Common myeloid progenitor, CD34-positive (primary cell): Measurements from ENCODE around the gene CNKSR3.
"Not testable (repeated sequence)": the region's sequence is repeated elsewhere in the genome, so short reads cannot be mapped to it uniquely, and the experiment has no call there.

Experiments used
- CTCF ChIA-PET: fragments of 350-600 bp; sonication (Branson Sonifier 250); formaldehyde crosslinking; loops from one replicate; lab custom pipeline; 2021; ENCODE audit warnings: antibody characterized with exemption; lab: Charles Lee
- POLR2A ChIA-PET: fragments of 350-600 bp; sonication (Branson Sonifier 250); formaldehyde crosslinking; loops from one replicate; lab custom pipeline; 2021; ENCODE audit warnings: antibody characterized with exemption; lab: Charles Lee
- DNase-seq, 3 donors: peaks; one replicate each; pipeline versions ENCODE4 v3.0.0 to v3.0.0-alpha.2; 2013
- H3K27ac ChIP-seq, 2 experiments: 1 replicate in 1 of 2; 2 replicates in 1 of 2; pipeline ENCODE4 v1.7.0; 2013; ENCODE audit warnings: inconsistent platforms in 2 of 2, low read length in 2 of 2, mild to moderate bottlenecking in 2 of 2, low read depth in 1 of 2, moderate library complexity in 1 of 2; ENCODE audit not compliant: severe bottlenecking in 2 of 2, insufficient read depth in 1 of 2, poor library complexity in 1 of 2
- H3K27me3 ChIP-seq, 5 experiments: replicated peaks in 2 of 5; 1 replicate in 3 of 5; 2 replicates in 2 of 5; pipeline versions ENCODE4 v1.6.1 to v1.7.0; 2013; ENCODE audit warnings: low read length in 4 of 5, mild to moderate bottlenecking in 2 of 5, moderate library complexity in 2 of 5, inconsistent platforms in 1 of 5; ENCODE audit not compliant: insufficient read depth in 5 of 5, control insufficient read depth in 4 of 5
- H3K36me3 ChIP-seq, 4 experiments: 1 replicate in 2 of 4; 2 replicates in 2 of 4; pipeline versions ENCODE4 v1.6.1 to v1.7.0; 2013; ENCODE audit warnings: low read length in 3 of 4, control low read depth in 1 of 4, mild to moderate bottlenecking in 1 of 4; ENCODE audit not compliant: control insufficient read depth in 4 of 4, insufficient read depth in 4 of 4
- H3K4me1 ChIP-seq, 4 experiments: 1 replicate in 3 of 4; 2 replicates in 1 of 4; pipeline versions ENCODE4 v1.6.1 to v1.7.1; 2013; ENCODE audit warnings: low read length in 3 of 4, mild to moderate bottlenecking in 3 of 4, control low read depth in 1 of 4, inconsistent platforms in 1 of 4, moderate library complexity in 1 of 4; ENCODE audit not compliant: control insufficient read depth in 4 of 4, insufficient read depth in 4 of 4; ENCODE audit errors: control extremely low read depth in 1 of 4
- H3K4me3 ChIP-seq, 7 experiments: 1 replicate in 4 of 7; 2 replicates in 3 of 7; pipeline versions ENCODE4 v1.5.1 to v1.7.0; 2013; ENCODE audit warnings: mild to moderate bottlenecking in 7 of 7, low read length in 6 of 7, moderate library complexity in 6 of 7, inconsistent platforms in 2 of 7, low read depth in 2 of 7, control low read depth in 1 of 7; ENCODE audit not compliant: insufficient read depth in 4 of 7, control insufficient read depth in 1 of 7; ENCODE audit errors: extremely low read depth in 1 of 7
- H3K9me3 ChIP-seq, 5 experiments: 1 replicate in 4 of 5; 2 replicates in 1 of 5; pipeline versions ENCODE4 v1.6.1 to v1.7.1; 2013; ENCODE audit warnings: low read length in 4 of 5, mild to moderate bottlenecking in 2 of 5, inconsistent platforms in 1 of 5, low read depth in 1 of 5, moderate library complexity in 1 of 5; ENCODE audit not compliant: control insufficient read depth in 4 of 5, insufficient read depth in 2 of 5; ENCODE audit errors: control extremely low read depth in 1 of 5
- WGBS: methylation state at CpG from one replicate; pipeline ENCODE4 v1.1.5; 2013; ENCODE audit not compliant: insufficient coverage; 5-methylcytosine and 5-hydroxymethylcytosine counted together

CNKSR3 gene

DNA sequence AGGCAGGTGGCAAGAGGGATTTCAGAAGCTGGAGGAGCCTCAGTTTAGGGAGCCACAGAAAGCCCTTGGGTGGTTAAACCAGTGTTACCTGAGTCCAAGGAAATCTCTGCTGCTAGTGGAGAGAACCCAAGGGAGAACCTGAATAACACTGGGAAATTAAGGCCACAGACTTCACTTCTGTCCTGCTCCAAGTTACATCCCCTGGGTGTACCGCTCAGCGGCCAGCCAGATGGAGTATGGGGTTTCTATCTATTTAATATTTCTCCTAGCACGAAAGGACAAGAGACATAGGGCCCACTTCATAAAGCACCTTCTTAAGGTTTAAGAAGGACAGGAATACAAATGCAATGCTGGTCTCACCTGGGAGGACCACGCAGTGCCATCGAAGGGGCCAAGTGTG is 5.8 kb upstream of the CNKSR3 start:
- H3K27me3 ChIP-seq = no peaks in the 10 kb centered on the region
- H3K36me3 ChIP-seq = no peaks in the 10 kb centered on the region
- H3K27ac ChIP-seq = no peak overlapping the region
- POLR2A ChIA-PET = no interaction called here
- CTCF ChIA-PET = no interaction called here
- H3K4me1 ChIP-seq = peaks cover 1 to 3% (median 2%) of the 10 kb centered on the region in 4 experiments
- no peaks in the 10 kb centered on the region for H3K9me3 ChIP-seq
- 100% methylated on average over 4 of the region's 5 CpGs for WGBS
- no peak for DNase-seq
- H3K4me3 ChIP-seq = no peak overlapping the region

- DNase-seq = no peak
- H3K27me3 ChIP-seq = no peaks in the 10 kb centered on the region
- CTCF ChIA-PET = interaction anchor here (0.5 to 1.2 kb wide), 2 partner anchors 12 to 386 kb away, joined by 3 to 5 read pairs; no protein-coding TSS in a partner anchor
- no peak overlapping the region for H3K27ac ChIP-seq
- POLR2A ChIA-PET = interaction anchor here (0.7 kb wide), 1 partner anchor 11 kb away, joined by 3 read pairs; no protein-coding TSS in a partner anchor
- WGBS = 94% methylated on average over 3 of the region's 7 CpGs
- no peaks in the 10 kb centered on the region for H3K9me3 ChIP-seq
- peaks cover 2 to 6% (median 4%) of the 10 kb centered on the region in 4 experiments for H3K4me1 ChIP-seq
- H3K4me3 ChIP-seq = no peak overlapping the region
- H3K36me3 ChIP-seq = no peaks in the 10 kb centered on the region
Measured at GRCh38 chr6:154515826-154516225, 5.3 kb upstream of the CNKSR3 start.

DNA sequence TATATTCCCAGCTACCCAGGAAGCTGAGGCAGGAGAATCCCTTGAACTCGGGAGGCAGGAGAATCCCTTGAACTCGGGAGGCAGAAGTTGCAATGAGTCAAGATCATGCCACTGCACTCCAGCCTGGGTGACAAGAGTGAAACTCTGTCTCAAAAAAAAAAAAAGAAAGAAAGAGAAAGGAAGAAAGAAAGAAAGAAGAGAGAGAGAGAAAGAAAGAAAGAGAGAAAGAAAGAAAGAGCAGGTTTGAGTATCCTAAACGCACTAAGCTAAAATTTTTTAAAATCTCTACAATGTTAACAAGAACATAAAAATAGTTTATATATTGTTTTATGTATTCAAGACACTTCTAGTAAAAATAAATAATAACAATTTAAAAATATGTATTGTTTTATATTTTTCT is 4.6 kb upstream of the CNKSR3 start:
- POLR2A ChIA-PET = interaction anchor here (0.7 kb wide), 1 partner anchor 12 kb away, joined by 3 read pairs; no protein-coding TSS in a partner anchor
- not testable (repeated sequence) for H3K36me3 ChIP-seq, DNase-seq, H3K27ac ChIP-seq, H3K27me3 ChIP-seq, H3K9me3 ChIP-seq, H3K4me3 ChIP-seq, H3K4me1 ChIP-seq
- 100% methylated on average over 2 of the region's 3 CpGs for WGBS
- CTCF ChIA-PET = interaction anchor here (0.6 to 1.2 kb wide), 2 partner anchors 11 to 37 kb away, joined by 3 to 5 read pairs; no protein-coding TSS in a partner anchor

DNA sequence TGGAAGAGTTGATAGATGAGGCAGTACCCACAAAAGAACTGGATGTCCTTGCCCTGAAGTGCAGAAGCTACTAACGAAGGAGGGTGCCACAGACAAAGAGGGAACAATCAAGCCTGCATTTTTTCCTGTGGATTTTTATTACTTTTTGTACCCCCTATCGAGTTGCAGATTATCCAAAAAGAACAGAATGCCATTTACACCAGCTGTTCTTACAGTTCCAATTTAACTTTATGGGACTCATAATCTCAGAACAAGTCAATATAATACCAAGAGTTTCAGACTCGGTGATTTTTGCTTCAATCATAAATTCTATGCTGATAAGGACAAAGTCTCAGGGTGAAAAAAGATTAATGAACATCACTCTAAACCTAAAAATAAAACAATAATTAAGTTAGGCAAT is 4.0 kb upstream of the CNKSR3 start:
- H3K27me3 ChIP-seq = no peaks in the 10 kb centered on the region
- no peak overlapping the region for H3K4me3 ChIP-seq
- peaks cover 2 to 16% (median 10%) of the 10 kb centered on the region in 4 experiments for H3K4me1 ChIP-seq
- H3K27ac ChIP-seq = no peak overlapping the region
- H3K36me3 ChIP-seq = no peaks in the 10 kb centered on the region
- DNase-seq = no peak
- ChIA-PET POLR2A (no interaction called here), CTCF (interaction anchor here (0.6 to 1.2 kb wide), 4 partner anchors 9 to 629 kb away, joined by 3 to 4 read pairs (median 3); no protein-coding TSS in a partner anchor)
- H3K9me3 ChIP-seq = no peaks in the 10 kb centered on the region
- 92% methylated on average over 1 of the region's 3 CpGs for WGBS

- Histone ChIP-seq H3K27me3 (no peaks in the 10 kb centered on the region), H3K4me1 (peaks cover 5 to 22% (median 14%) of the 10 kb centered on the region in 4 experiments), H3K36me3 (no peaks in the 10 kb centered on the region), H3K9me3 (no peaks in the 10 kb centered on the region), H3K27ac (no peak overlapping the region), H3K4me3 (no peak overlapping the region)
- peak in 2 of 3 donors; percentile 26 to 61 for DNase-seq
- POLR2A ChIA-PET = no interaction called here
- CTCF ChIA-PET = interaction anchor here (0.6 to 1.5 kb wide), 6 partner anchors 10 to 630 kb away, joined by 3 to 4 read pairs (median 3); no protein-coding TSS in a partner anchor
- WGBS = 0% methylated on average over 1 of the region's 5 CpGs
Measured at GRCh38 chr6:154513601-154514320, 3.3 kb upstream of the CNKSR3 start.

GRCh38 chr6:154512201-154512600 is 1.7 kb upstream of the CNKSR3 start:
- Histone ChIP-seq H3K4me3 (no peak overlapping the region), H3K4me1 (peaks cover 12 to 34% (median 19%) of the 10 kb centered on the region in 4 experiments), H3K27ac (no peak overlapping the region), H3K9me3 (no peaks in the 10 kb centered on the region), H3K27me3 (no peaks in the 10 kb centered on the region), H3K36me3 (no peaks in the 10 kb centered on the region)
- POLR2A ChIA-PET = no interaction called here
- DNase-seq = no peak
- CTCF ChIA-PET = interaction anchor here (1.2 to 3.1 kb wide), 3 partner anchors 9 to 12 kb away, joined by 4 to 15 read pairs (median 6); no protein-coding TSS in a partner anchor
- 100% methylated on average over 1 of the region's 1 CpG for WGBS

DNA sequence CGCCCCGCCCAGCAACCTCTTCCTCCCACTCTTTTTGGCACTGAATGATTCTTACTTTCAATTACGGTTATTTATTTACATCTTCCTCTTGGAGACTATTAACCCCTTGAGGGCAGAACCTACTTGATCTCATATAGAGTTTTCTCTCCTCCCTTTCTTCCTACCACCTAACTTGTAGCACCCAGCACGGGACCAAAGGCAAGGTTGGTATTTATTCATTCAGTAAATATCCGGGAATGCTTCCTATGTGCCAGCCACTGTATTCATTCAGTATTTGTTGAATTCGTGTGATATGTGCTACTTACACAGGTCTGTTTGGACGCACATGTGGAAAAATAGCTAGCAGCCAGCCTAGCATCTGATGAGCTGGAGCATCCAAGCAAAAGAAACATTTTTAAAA is 1.3 kb upstream of the CNKSR3 start:
- WGBS = 71% methylated on average over 4 of the region's 7 CpGs
- POLR2A ChIA-PET = no interaction called here
- CTCF ChIA-PET = interaction anchor here (1.4 to 5.1 kb wide), 3 partner anchors 9 to 13 kb away, joined by 4 to 24 read pairs (median 15); no protein-coding TSS in a partner anchor

More for the DNA sequence above, 1.3 kb upstream of the CNKSR3 start:
- peak in 2 of 3 donors; percentile 31 to 39 for DNase-seq
- H3K9me3 ChIP-seq = no peaks in the 10 kb centered on the region
- no peaks in the 10 kb centered on the region for H3K27me3 ChIP-seq
- no peak overlapping the region for H3K27ac ChIP-seq
- no peaks in the 10 kb centered on the region for H3K36me3 ChIP-seq
- H3K4me3 ChIP-seq = no peak overlapping the region
- H3K4me1 ChIP-seq = peaks cover 12 to 34% (median 19%) of the 10 kb centered on the region in 4 experiments
